Kasumi-1 (cell line): ENCODE measurements around the gene PPP2R2B.

Experiments used
- DNase-seq, 2 experiments: peaks; one replicate each; lab custom pipeline; 2025; lab: John Stamatoyannopoulos, UW

The PPP2R2B gene

DNA sequence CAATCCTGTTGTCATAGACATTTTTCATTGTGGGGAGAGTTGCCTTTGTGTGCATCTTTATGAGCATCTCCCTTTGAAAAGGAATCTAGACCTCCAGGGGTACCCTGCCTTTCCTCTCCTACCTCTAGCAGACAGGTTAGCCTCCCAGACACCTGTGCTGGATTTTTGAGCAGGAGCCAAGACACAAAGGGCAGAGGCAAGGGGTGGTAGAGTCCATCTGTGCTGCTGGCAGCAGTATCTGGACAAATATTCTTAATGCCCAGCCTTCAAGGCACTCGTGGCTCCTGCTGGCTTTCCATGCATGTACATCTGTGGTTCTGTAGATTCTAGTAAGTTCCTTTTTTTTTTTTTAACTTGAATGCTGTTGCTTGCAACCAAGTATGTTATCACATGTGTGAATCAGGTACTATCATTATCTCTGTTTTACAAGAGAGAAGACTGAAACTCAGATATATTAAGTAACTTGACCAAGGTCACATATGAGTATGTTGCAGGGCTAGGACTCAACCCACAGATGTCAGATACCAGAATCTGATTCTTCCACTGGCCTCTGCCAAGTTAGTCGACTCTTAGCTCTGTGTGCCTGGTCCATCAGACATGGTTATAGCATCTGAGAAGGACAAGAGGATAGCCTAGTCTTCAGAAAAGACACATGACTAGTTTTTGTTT, 329.6 kb downstream of the PPP2R2B start:
- no peak for DNase-seq

DNA sequence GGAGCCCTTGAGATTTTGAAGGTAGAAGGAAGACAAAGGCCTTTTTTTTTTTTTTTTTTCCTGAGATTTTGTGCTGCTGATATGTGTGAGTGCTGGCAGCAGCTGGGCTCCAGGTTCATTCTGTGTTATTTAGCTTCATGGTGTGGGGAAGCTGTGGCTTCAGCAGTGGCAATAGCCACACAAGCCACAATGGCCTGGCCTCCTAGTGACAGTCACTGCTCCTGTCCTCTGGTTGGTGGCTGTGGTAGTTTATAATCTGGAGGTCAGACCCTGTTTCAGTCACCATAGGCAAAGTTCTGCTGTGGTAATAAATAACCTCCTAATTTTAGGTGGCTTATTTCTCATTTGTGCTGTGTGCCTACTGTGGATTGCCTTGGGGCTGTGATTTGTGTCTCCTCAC, 334.3 kb downstream of the PPP2R2B start:
- no peak for DNase-seq

DNA sequence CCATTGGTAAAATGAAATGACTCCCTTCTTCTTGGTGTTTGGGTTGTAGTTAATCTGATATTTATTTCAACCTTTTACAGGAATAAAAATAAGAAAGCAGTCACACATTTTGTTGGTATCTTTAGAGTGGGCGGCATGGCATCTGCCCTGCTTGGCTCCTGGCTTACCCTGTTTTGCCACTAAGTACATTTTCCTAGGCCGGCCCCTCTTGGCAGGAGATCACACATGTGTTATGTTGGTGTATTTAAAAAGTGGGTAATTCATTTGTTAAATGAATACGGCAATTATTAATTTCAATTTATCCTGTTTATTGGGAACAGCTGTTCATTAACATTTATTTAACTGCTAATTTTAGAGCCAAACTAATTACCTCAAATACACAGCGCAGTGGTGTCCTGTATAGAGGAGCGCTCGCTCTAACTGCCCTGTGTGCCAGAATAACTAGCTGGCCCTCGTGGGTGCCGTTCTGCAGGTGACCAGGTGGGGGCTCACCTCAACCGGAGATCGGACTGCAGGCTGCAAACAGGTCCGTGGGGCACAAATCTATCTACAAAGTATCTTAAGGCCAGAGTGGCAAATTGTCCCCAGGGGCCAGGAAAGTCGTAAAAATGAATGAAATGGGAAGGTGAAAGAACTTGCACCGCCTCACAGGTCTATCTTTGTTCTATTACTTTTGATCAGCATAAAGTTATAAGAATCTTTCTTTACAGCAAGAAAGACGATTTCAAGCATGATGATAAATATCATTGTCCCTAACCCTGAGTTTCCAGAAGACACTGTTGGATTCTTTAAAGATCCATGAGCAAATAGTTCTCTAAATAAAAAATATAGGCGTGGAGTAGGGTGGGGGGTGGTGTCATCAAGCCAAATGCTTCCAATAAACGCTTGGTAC, 336.4 kb downstream of the PPP2R2B start:
- peak; percentile 67 to 70 for DNase-seq

DNA sequence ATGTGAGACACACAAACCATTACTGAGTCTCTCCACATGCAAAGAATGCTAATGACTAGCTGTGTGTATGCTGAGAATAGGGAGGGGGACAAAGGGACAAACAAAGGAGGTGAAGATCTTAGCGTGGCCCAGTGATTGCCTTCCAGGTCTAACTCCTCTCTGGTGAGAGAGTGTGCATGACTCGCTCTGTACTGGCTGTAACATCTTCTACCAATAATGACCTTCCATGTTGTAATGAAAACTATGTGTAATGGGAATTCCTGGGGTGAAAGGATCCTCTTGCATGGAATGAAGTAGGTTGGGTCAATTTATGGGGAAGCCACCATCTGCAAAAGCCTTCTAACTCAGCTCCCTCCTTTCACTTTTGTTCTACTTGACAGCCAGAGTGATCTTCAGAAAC, 338.1 kb downstream of the PPP2R2B start:
- no peak for DNase-seq

DNA sequence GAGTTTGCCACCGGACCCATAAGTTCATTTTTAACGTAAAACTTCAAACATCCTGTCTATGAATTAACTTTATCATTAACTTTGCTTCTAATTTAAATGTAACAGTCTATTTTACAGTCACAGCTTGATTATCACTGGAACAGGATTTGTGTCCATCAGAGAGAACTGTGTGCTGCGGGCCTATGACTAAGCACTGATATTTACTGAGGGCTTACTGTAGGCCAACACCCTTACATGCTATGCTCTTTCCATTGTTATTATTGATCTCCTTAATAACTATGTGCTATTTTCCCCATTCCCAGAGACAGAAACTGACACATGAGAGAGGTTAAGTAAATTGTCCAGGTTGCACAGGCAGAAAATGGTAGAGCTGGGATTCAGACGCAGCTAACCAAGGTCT, 338.6 kb downstream of the PPP2R2B start:
- no peak for DNase-seq

DNA sequence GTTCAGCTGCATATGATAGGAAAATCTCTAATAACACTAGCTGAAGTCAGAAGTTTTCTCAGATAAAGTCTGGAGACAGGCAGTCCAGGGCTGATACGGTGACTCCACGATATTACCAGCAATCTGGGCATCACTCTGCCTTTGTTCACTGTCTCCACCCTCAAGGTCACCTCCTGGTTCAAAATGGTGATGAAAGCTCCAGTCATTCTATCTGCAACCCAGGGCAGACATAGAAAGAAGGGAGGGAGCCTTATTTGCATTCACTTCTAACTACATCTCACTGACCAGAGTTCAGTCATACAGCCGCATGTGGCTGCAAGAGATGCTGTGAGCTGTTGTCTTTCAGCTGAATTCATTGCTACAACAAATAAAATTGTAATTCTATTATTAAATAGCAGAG, 340.1 kb downstream of the PPP2R2B start:
- no peak for DNase-seq

DNA sequence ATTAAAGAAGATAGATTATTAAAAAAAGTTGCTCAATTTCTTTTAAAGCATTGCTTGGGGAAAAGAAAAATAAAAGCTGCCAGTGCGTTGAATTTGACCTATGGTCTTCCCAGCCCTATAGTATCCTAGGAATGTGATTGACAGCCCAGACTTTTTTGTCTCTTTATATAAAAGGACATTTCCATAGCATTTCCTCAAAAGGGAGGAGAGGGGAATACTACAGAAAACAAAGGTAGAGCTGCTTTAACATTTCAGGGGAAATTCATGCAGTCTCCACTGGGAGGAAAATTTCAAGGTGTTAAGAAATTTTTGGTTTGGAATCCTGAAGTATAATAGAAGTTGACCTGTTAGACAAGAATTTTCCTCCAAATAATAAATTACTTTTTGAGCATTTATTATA, 344.7 kb downstream of the PPP2R2B start:
- no peak for DNase-seq

DNA sequence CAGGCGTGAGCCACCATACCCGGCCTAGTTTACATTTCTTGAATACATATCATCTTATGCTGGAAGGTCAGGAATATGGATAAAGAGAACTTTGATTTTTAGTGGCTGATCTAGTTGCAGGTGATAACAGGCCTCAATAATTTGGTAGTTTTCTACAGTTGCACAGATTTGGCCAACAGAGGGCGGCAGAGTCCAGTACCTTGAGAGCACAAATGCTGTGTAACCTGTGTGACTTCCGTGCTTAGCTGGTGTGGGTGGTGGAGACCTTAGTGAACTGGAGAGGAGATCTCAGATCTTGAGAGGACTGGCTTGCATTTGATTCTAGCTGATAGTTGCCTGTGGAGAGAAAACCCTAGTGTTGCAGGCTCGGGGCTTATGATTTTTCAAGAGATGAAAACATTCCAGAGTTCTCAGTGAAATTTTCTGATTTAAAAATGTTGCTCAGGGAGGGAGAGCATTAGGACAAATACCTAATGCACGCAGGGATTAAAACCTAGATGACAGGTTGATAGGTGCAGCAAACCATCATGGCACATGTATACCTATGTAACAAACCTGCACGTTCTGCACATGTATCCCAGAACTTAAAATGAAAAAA, 345.2 kb downstream of the PPP2R2B start:
- DNase-seq, result peak; percentile 75 to 84
